Measurements from ENCODE around the gene MYOM1. TPM values are rescaled to one million over a fixed set of nuclear protein-coding genes. Genes with fewer than 3 reads are reported as not detected.

MYOM1 gene
- total RNA-seq = 724 TPM
- long read RNA-seq, full-length matches to known transcripts = 34 of 544 reads
- long read RNA-seq, partial matches to known transcripts = 456 of 544 reads
- long read RNA-seq, other reads (novel, unspliced or antisense) = 54 of 544 reads

GRCh38 chr18:3219631-3220335, at the start of gene MYOM1:
Gene MYOM1, minus strand, starts transcription at chr18:3219968. Its CDS starts 4,745 bp downstream, at chr18:3215223.
- ATAC-seq (peak; percentile 82), DNase-seq (peak; percentile 33)
- intact Hi-C loops (cut with micrococcal nuclease) = no loop called here

DNA sequence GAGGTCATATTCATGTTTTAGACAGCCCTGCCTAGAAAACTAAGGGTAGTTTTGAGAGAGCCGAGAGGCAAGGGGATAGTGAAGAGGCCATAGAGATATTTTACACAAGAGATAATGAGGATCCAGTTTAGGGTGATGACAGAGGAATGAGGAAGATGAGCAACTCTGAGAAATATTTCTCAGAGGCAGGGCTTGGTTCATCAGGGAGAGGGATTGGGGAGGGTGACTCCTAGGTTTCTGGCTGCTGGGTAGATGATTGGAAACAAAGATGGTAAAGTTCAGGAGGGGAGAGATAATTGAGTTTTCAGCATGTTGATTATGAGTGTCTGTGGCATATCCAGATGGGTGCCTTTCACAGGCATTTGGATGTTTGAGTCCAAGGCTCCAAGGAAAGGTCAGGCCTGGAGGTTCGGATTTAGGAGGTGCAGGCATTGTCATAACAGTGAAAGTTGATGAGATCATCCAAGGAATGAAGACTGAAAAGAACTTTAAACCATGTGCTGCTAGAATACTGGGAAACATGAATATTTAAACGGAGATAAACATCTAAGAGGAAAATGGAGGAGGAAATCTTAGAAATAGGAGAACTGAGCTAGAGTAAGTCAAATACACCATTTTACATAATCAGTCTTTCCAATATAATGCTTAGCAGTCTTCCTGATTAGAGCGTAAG, 49.6 kb upstream of the MYOM1 start:
- DNase-seq (no peak), ATAC-seq (no peak)
- intact Hi-C loops (cut with micrococcal nuclease) = no loop called here

DNA sequence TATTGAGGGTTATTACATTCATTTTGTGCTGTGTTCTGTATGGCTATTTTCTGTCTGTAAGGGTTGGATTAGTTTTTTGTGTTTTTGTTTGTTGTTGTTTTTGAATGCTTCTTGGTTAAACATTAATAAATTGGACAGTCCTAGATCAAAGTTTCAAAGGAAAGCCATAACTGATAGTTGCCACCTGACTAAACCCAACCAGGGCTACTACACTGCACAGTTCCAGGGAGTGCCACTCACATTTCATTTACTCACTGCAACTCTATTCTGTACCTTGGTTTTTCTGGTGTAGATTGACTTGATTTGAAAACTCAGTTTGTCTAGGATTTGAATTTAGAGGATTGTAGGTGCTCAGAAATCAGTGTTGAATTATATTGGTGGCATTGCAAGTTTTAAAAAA, 48.5 kb upstream of the MYOM1 start:
- intact Hi-C loops (cut with micrococcal nuclease) = no loop called here
- ATAC-seq (no peak), DNase-seq (no peak)

DNA sequence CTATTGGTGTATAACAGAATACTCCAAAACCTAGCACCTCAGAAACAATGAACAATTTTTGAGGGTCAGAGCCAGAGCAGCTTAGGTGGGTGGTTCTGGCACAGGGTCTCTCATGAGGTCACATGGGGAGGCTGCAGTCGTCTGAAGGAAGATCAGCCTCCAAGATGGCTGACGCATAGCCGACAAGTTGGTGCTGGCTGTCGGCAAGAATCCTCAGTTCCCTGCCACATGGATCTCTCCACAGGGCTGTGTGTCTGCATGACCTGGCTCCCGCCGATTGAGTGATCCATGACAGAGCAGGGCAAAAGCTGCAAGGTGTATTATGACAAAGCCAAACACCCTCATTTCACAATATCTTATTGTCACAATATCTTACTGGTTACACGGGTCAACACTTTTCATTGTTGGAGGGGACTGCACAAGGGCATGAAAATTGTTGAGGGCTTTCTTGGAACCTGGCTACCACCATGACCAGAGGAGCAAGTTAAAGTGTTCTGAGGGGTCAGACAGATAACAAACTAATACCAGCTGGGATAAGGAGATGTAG, 46.4 kb upstream of the MYOM1 start:
- intact Hi-C loops (cut with micrococcal nuclease) = no loop called here
- ATAC-seq (no peak), DNase-seq (no peak)

GRCh38 chr18:3265564-3266033, 45.8 kb upstream of the MYOM1 start:
- intact Hi-C loops (cut with micrococcal nuclease) = no loop called here
- ATAC-seq (no peak), DNase-seq (no peak)

DNA sequence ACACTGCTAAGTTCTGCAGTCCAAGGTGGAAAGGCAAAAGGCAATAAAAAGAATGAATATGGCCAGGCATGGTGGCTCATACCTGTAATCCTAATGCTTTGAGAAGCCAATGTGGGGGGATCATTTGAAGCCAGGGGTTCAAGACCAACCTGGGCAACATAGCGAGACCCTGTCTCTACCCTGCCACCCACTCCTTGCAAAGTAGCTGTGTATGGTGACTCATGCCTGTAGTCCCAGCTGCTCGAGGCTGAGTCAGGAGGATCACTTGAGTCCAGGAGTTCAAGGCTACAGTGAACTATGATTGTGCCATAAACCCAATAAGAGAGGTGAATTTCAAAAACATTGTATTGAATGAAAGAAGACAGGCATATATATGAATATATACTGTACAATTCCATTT, 44.6 kb upstream of the MYOM1 start:
- ATAC-seq (no peak), DNase-seq (no peak)
- intact Hi-C loops (cut with micrococcal nuclease) = no loop called here

DNA sequence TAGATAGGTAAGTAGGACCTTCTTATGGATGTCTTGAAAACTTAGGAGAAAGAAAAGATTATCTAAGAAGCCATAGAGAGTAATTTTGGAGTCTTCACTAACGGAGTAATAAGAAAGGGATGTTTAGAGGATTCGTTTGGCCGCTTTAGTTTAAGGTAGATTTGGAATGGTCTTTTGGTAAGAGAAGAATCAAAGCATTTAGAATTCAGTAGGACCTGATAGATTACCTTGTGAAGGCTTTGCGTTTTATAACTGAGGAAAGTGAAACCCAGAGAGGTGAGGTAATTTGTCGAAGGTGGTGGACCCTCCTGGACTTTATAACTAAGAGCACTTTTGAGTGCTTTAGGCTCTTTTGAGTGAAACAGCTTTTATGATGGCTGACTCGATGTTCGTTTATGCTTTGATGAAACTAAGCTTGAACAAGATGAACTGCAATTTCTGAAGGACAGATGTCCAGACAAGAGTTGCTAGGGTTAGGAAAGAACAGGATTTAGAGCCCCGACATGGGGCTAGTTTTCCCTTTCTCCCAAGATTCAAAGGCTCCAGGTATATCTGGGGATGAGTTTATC, 43.4 kb upstream of the MYOM1 start:
- intact Hi-C loops (cut with micrococcal nuclease) = no loop called here
- DNase-seq (no peak), ATAC-seq (no peak)

DNA sequence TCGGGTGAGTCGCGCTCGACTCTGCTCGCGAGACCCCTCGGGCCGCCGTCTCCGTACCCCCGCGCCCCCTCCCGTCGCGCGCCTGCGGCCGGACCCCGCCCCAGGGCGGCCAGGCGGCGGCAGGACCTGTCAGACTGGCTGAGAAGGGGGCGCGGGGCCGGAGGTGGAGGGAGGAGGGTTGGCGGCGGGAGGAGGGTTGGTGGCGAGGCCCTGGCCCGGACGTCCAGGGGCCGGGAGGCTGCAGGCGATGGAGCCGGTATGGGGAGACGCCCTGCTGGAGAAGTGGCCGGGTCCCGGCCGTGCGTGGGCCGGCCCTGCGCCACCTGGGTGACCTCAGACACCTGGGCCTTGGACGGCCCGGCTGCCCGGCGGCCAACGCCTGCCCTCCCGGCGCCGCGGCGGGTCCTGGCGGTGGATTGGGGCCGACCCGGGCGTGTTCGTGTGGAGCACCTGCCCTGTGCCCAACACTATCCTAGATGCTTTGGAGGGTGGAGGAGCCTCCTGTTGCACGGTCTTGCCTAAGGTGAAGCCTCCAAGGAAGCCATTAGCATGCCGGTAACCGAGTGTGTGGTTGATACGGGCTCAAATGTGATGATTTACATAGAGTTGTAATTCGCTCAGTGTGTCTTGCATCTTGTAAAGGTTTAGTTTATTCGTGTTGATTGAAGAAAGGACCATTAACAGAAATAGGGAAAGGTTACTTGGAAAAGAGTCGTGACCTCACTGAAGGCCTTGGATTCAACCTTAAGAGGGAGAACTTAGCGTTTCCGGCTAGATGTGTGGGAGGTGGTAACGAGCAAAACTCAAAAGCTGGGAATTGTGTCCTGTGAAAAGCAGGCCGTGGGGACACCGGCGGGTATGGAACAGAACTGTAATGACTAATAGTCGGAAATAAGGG, 42.7 kb upstream of the MYOM1 start:
- intact Hi-C loops (cut with micrococcal nuclease) = no loop called here
- peak; percentile 43 for ATAC-seq
- no peak for DNase-seq

DNA sequence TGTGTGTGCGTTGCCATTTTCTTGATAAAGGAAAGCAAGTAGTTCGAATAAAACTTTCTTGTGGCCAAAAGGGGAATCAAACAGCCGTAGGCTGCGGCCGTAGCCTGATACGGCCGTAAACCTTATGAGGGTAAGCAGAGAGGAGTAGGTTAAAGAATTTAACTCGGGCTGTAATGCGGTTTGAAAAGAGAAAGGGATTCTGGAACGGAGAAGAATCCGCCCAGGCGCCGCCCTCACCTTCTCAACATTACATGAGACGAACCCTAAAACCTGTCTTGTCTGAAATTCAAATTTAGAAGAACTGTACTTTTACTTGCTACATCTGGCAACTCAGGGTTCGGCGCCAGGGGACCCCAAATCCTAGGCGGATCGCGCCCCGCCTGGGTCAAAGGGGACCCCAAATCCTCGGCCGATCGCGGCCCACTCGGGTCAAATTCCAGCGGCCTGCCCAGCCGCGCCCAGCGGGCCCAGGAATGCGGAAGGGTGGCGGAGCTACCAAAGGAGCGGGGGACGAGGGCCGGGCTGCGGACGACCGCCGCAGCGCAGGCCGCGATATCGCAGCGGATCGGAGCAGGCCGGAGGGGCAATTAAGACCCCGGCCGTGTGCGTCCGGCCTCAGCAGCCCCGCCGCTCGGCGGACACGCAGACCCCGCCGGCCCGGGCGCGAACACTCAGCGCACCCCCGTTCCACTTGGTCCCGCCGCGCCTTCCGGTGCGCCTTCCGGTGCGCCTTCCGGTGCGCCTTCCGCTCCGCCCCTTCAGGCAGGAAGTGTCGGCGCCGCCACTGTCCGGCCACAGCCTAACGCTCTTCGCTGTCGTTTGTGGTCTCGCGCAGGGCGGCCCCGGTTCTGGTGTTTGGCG, 41.8 kb upstream of the MYOM1 start, which contains the start of gene MYL12B:
MYL12B (plus strand) TSS at position 761 of the 861 bp plus-strand sequence. CDS start 10,766 bp downstream, outside the sequence.
- peak; percentile 91 for DNase-seq
- ATAC-seq = peak; percentile 88
- intact Hi-C loops (cut with micrococcal nuclease) = no loop called here

DNA sequence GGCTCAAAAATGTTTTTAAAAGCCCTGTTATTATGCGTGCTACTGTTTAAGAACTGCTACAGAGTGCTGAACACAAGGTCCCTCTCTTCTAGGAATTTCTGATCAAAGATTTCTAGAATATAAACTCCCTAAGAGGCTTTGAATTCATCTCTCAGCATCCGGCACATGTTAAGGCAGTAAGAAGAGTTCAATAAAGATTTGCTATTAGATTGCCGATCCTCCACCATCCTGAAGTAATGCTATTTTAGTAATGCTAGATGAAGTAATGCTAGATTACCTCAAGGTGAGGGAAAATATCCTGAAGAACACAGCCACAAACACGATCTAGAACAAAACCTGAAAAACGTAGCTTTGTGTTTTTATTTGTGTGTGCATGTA, 41.2 kb upstream of the MYOM1 start:
- intact Hi-C loops (cut with micrococcal nuclease) = no loop called here
- DNase-seq (no peak), ATAC-seq (no peak)

DNA sequence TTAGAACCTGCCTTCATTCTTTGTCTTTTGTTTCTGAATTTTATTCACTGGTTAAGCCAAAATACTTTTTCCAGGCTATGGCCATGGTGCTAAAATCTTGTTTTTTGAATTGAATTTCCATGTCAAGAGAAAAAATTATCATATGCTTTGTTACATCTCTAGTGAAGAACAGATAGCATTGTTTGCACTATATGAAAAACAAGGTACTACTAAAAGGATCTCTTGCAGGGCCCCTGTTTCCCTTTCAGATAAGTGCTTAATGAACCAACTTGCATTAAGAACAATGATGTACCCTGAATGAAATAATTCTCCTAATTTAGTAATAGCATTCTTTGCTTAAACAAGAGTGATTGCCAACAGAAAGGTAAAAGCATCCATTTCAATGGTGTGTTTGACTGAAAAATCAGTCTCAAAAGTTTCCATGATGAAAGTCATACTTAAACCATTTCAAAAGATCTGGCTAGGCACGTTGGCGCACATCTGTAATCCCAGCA, 37.9 kb upstream of the MYOM1 start:
- intact Hi-C loops (cut with micrococcal nuclease) = no loop called here
- no peak for ATAC-seq

GRCh38 chr18:3256693-3257626, 37.2 kb upstream of the MYOM1 start:
- intact Hi-C loops (cut with micrococcal nuclease) = no loop called here
- DNase-seq (no peak), ATAC-seq (peak; percentile 23)

More for the DNA sequence above, 37.9 kb upstream of the MYOM1 start:
- no peak for DNase-seq

- ATAC-seq (no peak), DNase-seq (no peak)
- intact Hi-C loops (cut with micrococcal nuclease) = no loop called here
Measured at GRCh38 chr18:3255611-3256165, 35.9 kb upstream of the MYOM1 start.

GRCh38 chr18:3254725-3255124, 35.0 kb upstream of the MYOM1 start:
- DNase-seq (no peak), ATAC-seq (no peak)
- intact Hi-C loops (cut with micrococcal nuclease) = no loop called here

GRCh38 chr18:3252843-3253242, 33.1 kb upstream of the MYOM1 start:
- intact Hi-C loops (cut with micrococcal nuclease) = no loop called here
- no peak for DNase-seq
- no peak for ATAC-seq

GRCh38 chr18:3251963-3252277, 32.2 kb upstream of the MYOM1 start:
- no peak for DNase-seq
- intact Hi-C loops (cut with micrococcal nuclease) = no loop called here
- ATAC-seq = peak; percentile 13
